ENCODE measurements around the gene ATP7B.
A peak's percentile ranks its signal among the peaks of the same experiment; 100 is the strongest.

The ATP7B gene

DNA sequence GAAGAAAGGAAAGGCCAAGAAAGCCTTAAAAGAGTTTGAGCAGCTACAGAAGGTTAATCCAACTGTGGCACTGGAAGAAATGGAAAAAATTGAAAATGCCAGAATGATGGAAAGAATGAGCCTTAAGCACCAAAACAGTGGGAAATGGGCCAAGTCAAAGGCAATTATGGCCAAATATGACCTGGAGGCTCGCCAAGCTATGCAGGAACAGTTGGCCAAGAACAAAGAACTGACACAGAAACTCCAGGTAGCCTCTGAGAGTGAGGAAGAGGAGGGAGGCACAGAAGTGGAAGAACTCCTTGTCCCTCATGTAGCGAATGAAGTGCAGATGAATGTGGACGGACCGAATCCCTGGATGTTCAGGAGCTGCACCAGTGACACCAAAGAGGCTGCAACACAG, 18.3 kb upstream of the ATP7B start:
- Histone ChIP-seq H3K36me3 (ENCODE audit: control insufficient read depth, insufficient read depth, low read length) (peaks cover 43% of the 10 kb centered on the region), H3K27me3 (ENCODE audit: control insufficient read depth, insufficient read depth, low read length, poor library complexity, severe bottlenecking) (no peaks in the 10 kb centered on the region), H3K27ac (ENCODE audit: insufficient read depth, low read depth, low read length, poor library complexity, severe bottlenecking) (no peak overlapping the region), H3K4me3 (ENCODE audit: insufficient read depth, low read depth, low read length) (no peak overlapping the region), H3K9me3 (ENCODE audit: control insufficient read depth, low read length) (no peaks in the 10 kb centered on the region), H3K4me1 (ENCODE audit: control insufficient read depth, insufficient read depth, low read length) (no peaks in the 10 kb centered on the region)
- WGBS, 2 experiments: 94 to 98% methylated on average over 4 of the region's 4 CpGs

DNA sequence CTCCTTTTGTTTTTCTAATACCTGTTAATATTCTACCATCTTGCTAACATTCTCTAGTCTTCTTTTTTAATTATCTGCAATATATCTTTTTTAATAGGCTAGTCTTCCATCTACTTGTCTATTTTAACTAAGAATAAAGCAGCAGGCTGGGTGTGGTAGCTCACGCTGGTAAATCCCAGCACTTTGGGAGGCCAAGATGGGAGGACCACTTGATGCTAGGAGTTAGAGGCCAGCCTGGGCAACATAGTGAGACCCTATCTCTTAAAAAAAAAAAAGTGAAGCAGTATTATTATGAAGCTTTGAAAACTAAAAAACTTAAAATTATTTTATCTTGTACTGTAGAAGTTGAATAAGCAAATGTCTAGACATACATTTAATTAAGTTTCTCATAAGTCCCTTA, 16.6 kb upstream of the ATP7B start:
- no peaks in the 10 kb centered on the region for H3K27me3 ChIP-seq (ENCODE audit: control insufficient read depth, insufficient read depth, low read length, poor library complexity, severe bottlenecking)
- no peaks in the 10 kb centered on the region for H3K9me3 ChIP-seq (ENCODE audit: control insufficient read depth, low read length)
- peaks cover 43% of the 10 kb centered on the region for H3K36me3 ChIP-seq (ENCODE audit: control insufficient read depth, insufficient read depth, low read length)
- no peak overlapping the region for H3K4me3 ChIP-seq (ENCODE audit: insufficient read depth, low read depth, low read length)
- WGBS, 2 experiments: 96 to 100% methylated on average over 1 of the region's 1 CpG
- no peaks in the 10 kb centered on the region for H3K4me1 ChIP-seq (ENCODE audit: control insufficient read depth, insufficient read depth, low read length)
- no peak overlapping the region for H3K27ac ChIP-seq (ENCODE audit: insufficient read depth, low read depth, low read length, poor library complexity, severe bottlenecking)

DNA sequence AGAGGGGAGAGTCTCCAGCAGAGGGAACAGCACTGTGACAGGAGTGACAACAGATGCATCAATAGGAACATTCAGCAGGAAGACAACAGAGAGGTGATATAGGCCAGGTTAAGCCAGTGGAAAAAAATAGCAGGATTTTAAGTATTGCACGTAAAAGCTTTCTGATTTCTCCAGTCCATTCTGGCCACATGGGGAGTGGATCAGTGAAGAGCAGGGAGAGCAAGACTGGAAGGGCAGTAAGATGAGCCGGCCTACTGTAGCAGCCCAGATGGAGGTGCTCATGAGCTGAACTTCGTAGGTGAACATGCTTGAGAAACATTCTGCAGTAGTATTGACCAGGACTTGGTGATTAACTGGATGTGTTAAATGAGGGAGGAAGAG, 15.0 kb upstream of the ATP7B start:
- H3K4me3 ChIP-seq (ENCODE audit: insufficient read depth, low read depth, low read length): no peak overlapping the region
- no peaks in the 10 kb centered on the region for H3K9me3 ChIP-seq (ENCODE audit: control insufficient read depth, low read length)
- WGBS, 2 experiments: 93 to 94% methylated on average over 3 of the region's 3 CpGs
- H3K4me1 ChIP-seq (ENCODE audit: control insufficient read depth, insufficient read depth, low read length): no peaks in the 10 kb centered on the region
- H3K36me3 ChIP-seq (ENCODE audit: control insufficient read depth, insufficient read depth, low read length): peaks cover 47% of the 10 kb centered on the region
- H3K27me3 ChIP-seq (ENCODE audit: control insufficient read depth, insufficient read depth, low read length, poor library complexity, severe bottlenecking): no peaks in the 10 kb centered on the region
- H3K27ac ChIP-seq (ENCODE audit: insufficient read depth, low read depth, low read length, poor library complexity, severe bottlenecking): no peak overlapping the region

DNA sequence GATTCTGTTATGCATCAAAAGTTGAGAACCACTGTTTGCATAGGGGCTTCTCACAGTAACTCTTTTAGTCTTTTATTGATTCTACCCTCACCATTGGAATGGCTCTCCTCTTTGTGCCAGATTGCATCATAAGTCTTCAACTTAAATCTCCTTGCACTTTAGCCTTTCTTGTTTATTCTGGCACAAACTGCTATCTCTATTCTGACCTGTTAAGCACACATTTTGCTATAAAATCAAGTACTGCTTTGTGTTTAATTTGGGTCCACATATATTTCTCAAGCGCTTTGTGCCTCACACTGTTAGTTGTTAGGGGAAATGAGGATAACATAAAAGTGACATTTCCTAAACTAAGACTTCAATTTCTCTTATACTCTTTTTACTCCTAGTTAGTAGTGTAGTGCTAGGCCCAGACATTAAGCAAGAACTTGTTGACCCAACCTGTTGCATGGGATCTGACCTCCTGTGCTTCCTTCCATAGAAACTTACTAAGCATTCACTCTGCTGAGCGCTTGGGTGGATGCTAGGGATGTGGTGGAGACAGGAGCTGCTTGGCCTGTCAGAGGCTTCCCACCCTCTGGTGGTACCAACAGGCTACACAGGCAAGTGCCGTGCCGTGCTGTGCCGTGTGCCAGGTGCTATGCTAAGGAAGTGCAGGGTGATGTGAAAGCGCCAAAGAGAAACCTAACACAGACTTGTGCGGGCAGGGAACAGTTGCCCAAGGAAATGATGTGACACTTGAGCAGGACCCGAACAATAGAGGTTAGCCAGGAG, 14.4 kb upstream of the ATP7B start:
- no peaks in the 10 kb centered on the region for H3K4me1 ChIP-seq (ENCODE audit: control insufficient read depth, insufficient read depth, low read length)
- no peaks in the 10 kb centered on the region for H3K9me3 ChIP-seq (ENCODE audit: control insufficient read depth, low read length)
- H3K4me3 ChIP-seq (ENCODE audit: insufficient read depth, low read depth, low read length): no peak overlapping the region
- no peaks in the 10 kb centered on the region for H3K27me3 ChIP-seq (ENCODE audit: control insufficient read depth, insufficient read depth, low read length, poor library complexity, severe bottlenecking)
- 96% methylated on average over 7 of the region's 8 CpGs for WGBS, 2 experiments
- no peak overlapping the region for H3K27ac ChIP-seq (ENCODE audit: insufficient read depth, low read depth, low read length, poor library complexity, severe bottlenecking)
- H3K36me3 ChIP-seq (ENCODE audit: control insufficient read depth, insufficient read depth, low read length): peaks cover 50% of the 10 kb centered on the region

DNA sequence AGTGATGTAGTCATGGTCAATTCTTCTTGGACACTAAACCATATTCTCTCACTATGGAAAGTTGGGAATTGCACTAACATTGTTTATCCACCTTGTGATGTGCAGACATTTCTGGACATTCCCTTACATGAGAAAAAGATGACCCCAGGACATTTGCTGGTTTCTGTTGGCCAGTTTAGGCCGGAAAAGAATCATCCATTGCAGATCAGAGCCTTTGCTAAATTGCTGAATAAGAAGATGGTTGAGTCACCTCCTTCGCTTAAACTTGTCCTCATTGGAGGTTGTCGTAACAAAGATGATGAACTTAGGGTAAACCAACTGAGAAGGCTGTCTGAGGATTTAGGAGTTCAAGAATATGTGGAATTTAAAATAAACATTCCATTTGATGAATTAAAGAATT, 13.2 kb upstream of the ATP7B start, which contains the start of gene UTP14C:
TSS of gene UTP14C (plus strand) at position 211 of the 400 bp plus-strand sequence. CDS start 4,114 bp downstream, outside the sequence.
- peaks cover 60% of the 10 kb centered on the region for H3K36me3 ChIP-seq (ENCODE audit: control insufficient read depth, insufficient read depth, low read length)
- WGBS, 2 experiments: 94 to 97% methylated on average over 3 of the region's 3 CpGs

DNA sequence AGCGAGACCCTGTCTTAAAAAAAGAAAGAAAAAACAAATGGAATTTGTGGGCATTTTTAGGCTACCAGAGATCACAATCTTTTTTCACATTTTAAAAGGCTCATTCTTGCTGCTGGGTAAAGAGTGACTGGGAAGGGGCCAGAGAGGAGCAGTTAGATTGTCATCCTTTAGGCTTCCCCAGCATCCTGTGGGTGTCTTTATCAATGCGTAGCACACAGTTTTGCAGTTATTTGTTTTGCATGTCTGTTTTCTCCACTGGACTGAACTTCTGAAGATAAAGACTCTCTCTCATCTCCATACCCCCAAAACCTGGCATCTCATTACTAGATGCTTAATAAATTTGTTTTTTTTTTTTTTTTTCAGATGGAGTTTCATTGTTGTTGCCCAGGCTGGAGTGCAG, 11.1 kb upstream of the ATP7B start:
- Histone ChIP-seq H3K27ac (ENCODE audit: insufficient read depth, low read depth, low read length, poor library complexity, severe bottlenecking) (no peak overlapping the region), H3K27me3 (ENCODE audit: control insufficient read depth, insufficient read depth, low read length, poor library complexity, severe bottlenecking) (no peaks in the 10 kb centered on the region), H3K4me1 (ENCODE audit: control insufficient read depth, insufficient read depth, low read length) (no peaks in the 10 kb centered on the region), H3K9me3 (ENCODE audit: control insufficient read depth, low read length) (no peaks in the 10 kb centered on the region), H3K4me3 (ENCODE audit: insufficient read depth, low read depth, low read length) (no peak overlapping the region), H3K36me3 (ENCODE audit: control insufficient read depth, insufficient read depth, low read length) (peaks cover 43% of the 10 kb centered on the region)
- WGBS, 2 experiments: 95 to 97% methylated on average over 2 of the region's 2 CpGs

More for the DNA sequence above, 13.2 kb upstream of the ATP7B start, which contains the start of gene UTP14C:
- no peaks in the 10 kb centered on the region for H3K4me1 ChIP-seq (ENCODE audit: control insufficient read depth, insufficient read depth, low read length)
- H3K27me3 ChIP-seq (ENCODE audit: control insufficient read depth, insufficient read depth, low read length, poor library complexity, severe bottlenecking): no peaks in the 10 kb centered on the region
- H3K27ac ChIP-seq (ENCODE audit: insufficient read depth, low read depth, low read length, poor library complexity, severe bottlenecking): no peak within 1 kb of the TSS
- no peak within 1 kb of the TSS for H3K4me3 ChIP-seq (ENCODE audit: insufficient read depth, low read depth, low read length)
- no peaks in the 10 kb centered on the region for H3K9me3 ChIP-seq (ENCODE audit: control insufficient read depth, low read length)

DNA sequence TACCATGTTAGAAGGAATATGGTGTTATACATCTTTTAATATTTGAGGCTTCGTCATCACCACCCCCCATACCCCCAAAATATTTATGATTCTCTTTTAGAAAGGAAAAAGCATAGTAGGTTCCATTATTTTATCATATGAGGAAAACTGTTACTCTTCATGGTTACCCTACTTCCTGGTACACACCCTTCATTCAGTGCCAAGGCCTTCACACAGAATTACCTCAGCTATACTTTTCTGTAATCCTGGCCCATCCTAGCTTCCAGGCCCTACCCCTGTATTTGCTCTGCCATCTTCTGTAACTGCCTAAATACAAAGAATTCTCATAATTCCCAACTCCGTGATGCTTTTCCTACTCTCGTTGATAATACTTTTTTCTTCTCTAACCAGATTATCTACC, 8.9 kb upstream of the ATP7B start:
- no peak overlapping the region for H3K27ac ChIP-seq (ENCODE audit: insufficient read depth, low read depth, low read length, poor library complexity, severe bottlenecking)
- no peaks in the 10 kb centered on the region for H3K9me3 ChIP-seq (ENCODE audit: control insufficient read depth, low read length)
- no peaks in the 10 kb centered on the region for H3K27me3 ChIP-seq (ENCODE audit: control insufficient read depth, insufficient read depth, low read length, poor library complexity, severe bottlenecking)
- H3K4me1 ChIP-seq (ENCODE audit: control insufficient read depth, insufficient read depth, low read length): no peaks in the 10 kb centered on the region
- no peak overlapping the region for H3K4me3 ChIP-seq (ENCODE audit: insufficient read depth, low read depth, low read length)
- 86 to 97% methylated on average over 2 of the region's 3 CpGs for WGBS, 2 experiments
- H3K36me3 ChIP-seq (ENCODE audit: control insufficient read depth, insufficient read depth, low read length): peaks cover 28% of the 10 kb centered on the region

DNA sequence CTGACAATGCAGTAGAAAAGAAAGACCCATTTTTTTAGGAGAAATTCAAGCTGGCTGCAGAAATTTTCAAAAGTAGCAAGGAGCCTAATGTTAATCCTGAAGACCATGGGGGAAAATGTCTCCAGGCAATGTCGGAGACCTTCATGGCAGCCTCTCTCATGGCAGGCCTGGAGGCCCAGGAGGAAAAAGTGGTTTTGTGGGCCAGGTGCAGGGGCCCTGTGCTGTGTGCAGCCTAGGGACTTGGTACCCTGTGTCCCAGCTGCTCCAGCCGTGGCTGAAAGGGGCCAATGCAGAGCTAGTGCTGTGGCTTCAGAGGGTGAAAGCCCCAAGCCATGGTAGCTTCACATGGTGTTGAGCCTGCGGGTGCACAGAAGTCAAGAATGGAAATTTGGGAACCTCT, 5.0 kb upstream of the ATP7B start:
- Histone ChIP-seq H3K36me3 (ENCODE audit: control insufficient read depth, insufficient read depth, low read length) (peaks cover 20% of the 10 kb centered on the region), H3K27me3 (ENCODE audit: control insufficient read depth, insufficient read depth, low read length, poor library complexity, severe bottlenecking) (peaks cover 4% of the 10 kb centered on the region), H3K9me3 (ENCODE audit: control insufficient read depth, low read length) (no peaks in the 10 kb centered on the region), H3K4me3 (ENCODE audit: insufficient read depth, low read depth, low read length) (no peak overlapping the region), H3K4me1 (ENCODE audit: control insufficient read depth, insufficient read depth, low read length) (no peaks in the 10 kb centered on the region), H3K27ac (ENCODE audit: insufficient read depth, low read depth, low read length, poor library complexity, severe bottlenecking) (no peak overlapping the region)
- WGBS, 2 experiments: 90 to 92% methylated on average over 3 of the region's 3 CpGs

DNA sequence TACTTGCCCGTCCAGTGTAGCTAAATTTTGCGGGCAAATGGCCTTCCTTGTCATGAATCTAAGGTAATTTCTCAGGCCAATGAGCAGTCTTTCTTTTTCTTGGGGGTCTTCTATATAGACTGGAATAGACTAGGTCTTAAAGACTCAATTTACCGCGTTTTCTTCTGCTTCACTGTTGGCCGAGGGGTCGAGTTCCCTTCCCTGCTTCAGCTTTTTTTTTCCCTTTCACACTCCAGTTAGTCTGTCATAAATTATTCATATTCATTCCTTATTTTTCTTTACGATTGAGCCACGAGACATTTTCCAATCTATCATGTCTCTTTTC, 1.2 kb upstream of the ATP7B start:
- Histone ChIP-seq H3K4me1 (ENCODE audit: control insufficient read depth, insufficient read depth, low read length) (no peaks in the 10 kb centered on the region), H3K9me3 (ENCODE audit: control insufficient read depth, low read length) (no peaks in the 10 kb centered on the region), H3K4me3 (ENCODE audit: insufficient read depth, low read depth, low read length) (peak overlapping the region; percentile 89), H3K36me3 (ENCODE audit: control insufficient read depth, insufficient read depth, low read length) (peaks cover 3% of the 10 kb centered on the region), H3K27ac (ENCODE audit: insufficient read depth, low read depth, low read length, poor library complexity, severe bottlenecking) (peak overlapping the region; percentile 40), H3K27me3 (ENCODE audit: control insufficient read depth, insufficient read depth, low read length, poor library complexity, severe bottlenecking) (peaks cover 25% of the 10 kb centered on the region)
- WGBS, 2 experiments: 0 to 2% methylated on average over 8 of the region's 8 CpGs

DNA sequence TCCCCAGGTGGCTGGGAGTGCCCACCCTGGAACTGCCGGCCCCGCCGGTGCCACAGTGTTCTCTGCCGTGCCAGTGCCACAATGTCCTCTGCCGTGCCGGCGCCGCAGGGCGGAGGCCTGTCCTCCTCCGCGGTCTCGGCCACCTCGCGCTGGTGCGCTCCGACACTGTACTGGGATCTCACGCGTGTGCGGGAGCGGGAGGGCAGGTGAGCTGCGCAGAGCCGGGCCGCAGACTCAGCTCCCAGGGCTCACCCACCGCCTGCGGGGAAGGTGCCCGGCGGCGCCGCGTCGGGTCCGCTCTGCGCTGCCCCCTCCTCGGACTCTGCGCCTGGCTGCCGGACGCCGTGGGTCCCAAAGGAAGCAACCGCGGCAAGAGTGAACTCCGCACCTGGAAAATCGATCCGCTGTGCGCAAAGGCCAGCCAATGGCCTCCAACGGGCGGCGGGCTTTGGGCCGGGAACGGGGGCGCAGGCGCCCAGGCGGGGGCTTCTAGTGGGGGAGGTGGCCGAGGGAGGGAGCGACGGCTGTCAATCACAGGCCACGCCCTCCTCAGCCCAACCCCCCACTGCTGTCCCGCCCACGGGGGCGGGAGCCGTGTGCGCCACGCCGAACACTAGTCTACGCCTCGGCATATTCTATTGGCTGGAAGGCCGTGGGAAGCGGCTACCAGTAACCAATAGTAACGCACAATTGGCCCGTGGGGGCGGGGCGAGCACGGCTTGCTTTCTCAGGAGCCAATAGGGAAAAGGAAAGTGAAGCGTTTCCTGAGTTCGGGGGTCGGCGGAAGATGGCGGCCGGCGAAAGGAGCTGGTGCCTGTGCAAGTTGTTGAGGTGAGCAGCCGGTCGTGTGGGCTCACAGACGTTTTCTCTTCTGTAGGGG, 622 bp upstream of the ATP7B start, which contains the start of gene ALG11:
TSS of gene ALG11 (plus strand) at position 767 of the 880 bp plus-strand sequence. CDS start at position 788, 21 bp downstream.
- peak within 1 kb of the TSS; percentile 89 for H3K4me3 ChIP-seq (ENCODE audit: insufficient read depth, low read depth, low read length)
- H3K4me1 ChIP-seq (ENCODE audit: control insufficient read depth, insufficient read depth, low read length): no peaks in the 10 kb centered on the region
- WGBS, 2 experiments: 0% methylated on average over 82 of the region's 82 CpGs
- H3K36me3 ChIP-seq (ENCODE audit: control insufficient read depth, insufficient read depth, low read length): peaks cover 3% of the 10 kb centered on the region
- peak within 1 kb of the TSS; percentile 40 for H3K27ac ChIP-seq (ENCODE audit: insufficient read depth, low read depth, low read length, poor library complexity, severe bottlenecking)
- no peaks in the 10 kb centered on the region for H3K9me3 ChIP-seq (ENCODE audit: control insufficient read depth, low read length)
- H3K27me3 ChIP-seq (ENCODE audit: control insufficient read depth, insufficient read depth, low read length, poor library complexity, severe bottlenecking): peaks cover 25% of the 10 kb centered on the region

Data from ectodermal cell (in vitro differentiated cells).